Measurements from ENCODE around the gene AWAT2.
"Not testable (repeated sequence)": the region's sequence is repeated elsewhere in the genome, so short reads cannot be mapped to it uniquely, and the experiment has no call there.

The AWAT2 gene

GRCh38 chrX:70001708-70002341 is 47.9 kb downstream of the AWAT2 start:
- no peaks in the 10 kb centered on the region for H3K9me3 Mint-ChIP-seq
- ATAC-seq (replicated peaks): no peak
- peaks cover 0 to 3% of the 10 kb centered on the region in 2 donors for H3K27me3 Mint-ChIP-seq
- no peak overlapping the region for H3K27ac Mint-ChIP-seq
- DNase-seq: no peak
- peaks cover 3% of the 10 kb centered on the region for H3K36me3 Mint-ChIP-seq (ENCODE audit: insufficient read depth)
- H3K4me1 Mint-ChIP-seq (ENCODE audit: low read depth in 2 of 2): no peaks in the 10 kb centered on the region
- H3K4me3 Mint-ChIP-seq: no peak overlapping the region

DNA sequence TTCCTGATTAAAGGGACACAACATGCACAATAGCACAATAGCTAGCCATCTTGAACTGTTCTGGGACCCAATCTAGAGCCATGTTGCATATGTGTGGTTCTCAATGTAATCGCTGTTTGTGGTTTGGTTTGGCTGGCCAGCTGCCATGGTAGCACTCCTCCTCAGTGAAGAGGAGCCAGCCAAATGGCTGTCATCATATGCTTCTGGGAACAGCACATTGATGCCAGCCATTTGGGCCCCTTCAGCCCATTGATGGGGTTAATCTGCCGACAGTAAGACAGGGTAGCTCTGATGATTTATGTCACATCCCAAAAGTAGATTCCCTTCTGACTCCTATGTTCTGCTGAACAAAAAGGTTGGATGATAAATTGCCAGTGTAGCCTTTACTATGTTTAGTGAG is 48.5 kb downstream of the AWAT2 start:
- Mint-ChIP-seq H3K4me3 (no peak overlapping the region), H3K4me1 (ENCODE audit: low read depth in 2 of 2) (no peaks in the 10 kb centered on the region), H3K27ac (no peak overlapping the region), H3K9me3 (no peaks in the 10 kb centered on the region), H3K27me3 (peaks cover 0 to 7% of the 10 kb centered on the region in 2 donors), H3K36me3 (ENCODE audit: insufficient read depth) (peaks cover 3% of the 10 kb centered on the region)
- DNase-seq (no peak), ATAC-seq (replicated peaks) (no peak)

DNA sequence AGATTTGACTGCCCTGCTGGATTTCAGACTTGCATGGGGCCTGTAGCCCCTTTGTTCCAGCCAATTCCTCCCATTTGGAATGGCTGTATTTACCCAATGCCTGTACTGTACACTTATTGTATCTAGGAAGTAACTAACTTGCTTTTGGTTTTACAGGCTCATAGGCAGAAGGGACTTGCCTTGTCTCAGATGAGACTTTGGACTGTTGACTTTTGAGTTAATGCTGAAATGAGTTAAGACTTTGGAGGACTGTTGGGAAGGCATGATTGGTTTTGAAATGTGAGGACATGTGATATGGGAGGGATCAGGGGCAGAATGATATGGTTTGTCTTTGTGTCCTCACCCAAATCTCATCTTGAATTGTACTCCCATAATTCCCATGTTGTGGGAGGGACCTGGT is 51.4 kb downstream of the AWAT2 start:
- not testable (repeated sequence) for DNase-seq; H3K9me3 Mint-ChIP-seq; H3K27ac Mint-ChIP-seq; H3K4me1 Mint-ChIP-seq (ENCODE audit: low read depth in 2 of 2); ATAC-seq (replicated peaks); H3K36me3 Mint-ChIP-seq (ENCODE audit: insufficient read depth); H3K27me3 Mint-ChIP-seq; H3K4me3 Mint-ChIP-seq

- H3K27me3 Mint-ChIP-seq: peaks cover 0 to 7% of the 10 kb centered on the region in 2 donors
- H3K4me1 Mint-ChIP-seq (ENCODE audit: low read depth in 2 of 2): no peaks in the 10 kb centered on the region
- H3K9me3 Mint-ChIP-seq: no peaks in the 10 kb centered on the region
- H3K27ac Mint-ChIP-seq: no peak overlapping the region
- ATAC-seq (replicated peaks): no peak
- no peak for DNase-seq
- no peak overlapping the region for H3K4me3 Mint-ChIP-seq
- peaks cover 3% of the 10 kb centered on the region for H3K36me3 Mint-ChIP-seq (ENCODE audit: insufficient read depth)
Observed at GRCh38 chrX:69996113-69996468, 53.6 kb downstream of the AWAT2 start.

GRCh38 chrX:69995362-69996112 is 54.2 kb downstream of the AWAT2 start:
- Mint-ChIP-seq H3K36me3 (ENCODE audit: insufficient read depth) (peaks cover 3% of the 10 kb centered on the region), H3K4me1 (ENCODE audit: low read depth in 2 of 2) (no peaks in the 10 kb centered on the region), H3K27ac (no peak overlapping the region), H3K9me3 (no peaks in the 10 kb centered on the region), H3K4me3 (no peak overlapping the region), H3K27me3 (peaks cover 0 to 7% of the 10 kb centered on the region in 2 donors)
- no peak for DNase-seq
- no peak for ATAC-seq (replicated peaks)

- ATAC-seq (replicated peaks) (no peak), DNase-seq (no peak)
- Mint-ChIP-seq H3K4me1 (ENCODE audit: low read depth in 2 of 2) (no peaks in the 10 kb centered on the region), H3K9me3 (no peaks in the 10 kb centered on the region), H3K4me3 (no peak overlapping the region), H3K27me3 (peaks cover 0 to 7% of the 10 kb centered on the region in 2 donors), H3K27ac (no peak overlapping the region), H3K36me3 (ENCODE audit: insufficient read depth) (no peaks in the 10 kb centered on the region)
Observed at GRCh38 chrX:69993494-69993893, 56.2 kb downstream of the AWAT2 start.

GRCh38 chrX:69991685-69992084 is 58.1 kb downstream of the AWAT2 start:
- peaks cover 0 to 4% of the 10 kb centered on the region in 2 donors for H3K4me1 Mint-ChIP-seq (ENCODE audit: low read depth in 2 of 2)
- peaks cover 3% of the 10 kb centered on the region for H3K36me3 Mint-ChIP-seq (ENCODE audit: insufficient read depth)
- H3K27me3 Mint-ChIP-seq: peaks cover 0 to 3% of the 10 kb centered on the region in 2 donors
- no peak overlapping the region for H3K27ac Mint-ChIP-seq
- ATAC-seq (replicated peaks) (no peak), DNase-seq (no peak)
- H3K4me3 Mint-ChIP-seq: no peak overlapping the region
- H3K9me3 Mint-ChIP-seq: no peaks in the 10 kb centered on the region

All from effector memory CD8-positive, alpha-beta T cell (primary cell).